Glutamatergic neuron (in vitro differentiated cells): ENCODE data around the gene HOXC12. TPM values are rescaled to one million over a fixed set of nuclear protein-coding genes. Genes with fewer than 3 reads are reported as not detected.

Source experiments
- DNase-seq: peaks from one replicate; pipeline ENCODE4 v3.0.0; 2022
- H3K27ac Mint-ChIP-seq: one replicate; pipeline ENCODE4 v1.8.0; 2020; ENCODE audit warnings: mild to moderate bottlenecking, mixed read lengths, inconsistent platforms; ENCODE audit not compliant: unreplicated experiment
- H3K27me3 Mint-ChIP-seq: one replicate; pipeline ENCODE4 v1.8.0; 2020; ENCODE audit warnings: mild to moderate bottlenecking, moderate library complexity, mixed read lengths, inconsistent platforms; ENCODE audit not compliant: unreplicated experiment
- H3K36me3 Mint-ChIP-seq: one replicate; pipeline ENCODE4 v1.8.0; 2020; ENCODE audit warnings: mild to moderate bottlenecking, mixed read lengths, inconsistent platforms; ENCODE audit not compliant: unreplicated experiment
- H3K4me1 Mint-ChIP-seq: one replicate; pipeline ENCODE4 v1.8.0; 2020; ENCODE audit warnings: mild to moderate bottlenecking, low read depth, mixed read lengths, inconsistent platforms; ENCODE audit not compliant: unreplicated experiment
- H3K4me3 Mint-ChIP-seq: one replicate; pipeline ENCODE4 v1.8.0; 2020; ENCODE audit warnings: mild to moderate bottlenecking, mixed read lengths, inconsistent platforms; ENCODE audit not compliant: unreplicated experiment
- H3K9me3 Mint-ChIP-seq: one replicate; pipeline ENCODE4 v1.8.0; 2020; ENCODE audit warnings: mild to moderate bottlenecking, moderate library complexity, mixed read lengths, inconsistent platforms; ENCODE audit not compliant: unreplicated experiment
- total RNA-seq: library from RNA; stranded (reverse); fragmentation: NEBNext Ultra II Directional; extraction: Animal tissue kit (Norgen Biotek cat#: 25700); gene quantifications from one replicate; pipeline ENCODE4 v1.2.1, GENCODE V29; 2021; ENCODE audit not compliant: unreplicated experiment
- TF ChIP-seq, protein P1 (sequence below): fragments of 200-600 bp; sonication (generic); IDR thresholded peaks from one replicate; pipeline ENCODE4 v1.5.0; 2021; ENCODE audit not compliant: partially characterized antibody, unreplicated experiment

HOXC12 gene
- total RNA-seq, 1 donor from 2014 or later: not detected

- TF ChIP-seq, protein P1, sequence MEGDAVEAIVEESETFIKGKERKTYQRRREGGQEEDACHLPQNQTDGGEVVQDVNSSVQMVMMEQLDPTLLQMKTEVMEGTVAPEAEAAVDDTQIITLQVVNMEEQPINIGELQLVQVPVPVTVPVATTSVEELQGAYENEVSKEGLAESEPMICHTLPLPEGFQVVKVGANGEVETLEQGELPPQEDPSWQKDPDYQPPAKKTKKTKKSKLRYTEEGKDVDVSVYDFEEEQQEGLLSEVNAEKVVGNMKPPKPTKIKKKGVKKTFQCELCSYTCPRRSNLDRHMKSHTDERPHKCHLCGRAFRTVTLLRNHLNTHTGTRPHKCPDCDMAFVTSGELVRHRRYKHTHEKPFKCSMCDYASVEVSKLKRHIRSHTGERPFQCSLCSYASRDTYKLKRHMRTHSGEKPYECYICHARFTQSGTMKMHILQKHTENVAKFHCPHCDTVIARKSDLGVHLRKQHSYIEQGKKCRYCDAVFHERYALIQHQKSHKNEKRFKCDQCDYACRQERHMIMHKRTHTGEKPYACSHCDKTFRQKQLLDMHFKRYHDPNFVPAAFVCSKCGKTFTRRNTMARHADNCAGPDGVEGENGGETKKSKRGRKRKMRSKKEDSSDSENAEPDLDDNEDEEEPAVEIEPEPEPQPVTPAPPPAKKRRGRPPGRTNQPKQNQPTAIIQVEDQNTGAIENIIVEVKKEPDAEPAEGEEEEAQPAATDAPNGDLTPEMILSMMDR: no peak
- peaks cover 47% of the 10 kb centered on the region for H3K27me3 Mint-ChIP-seq
These were observed 23.1 kb downstream of the HOXC12 start for GRCh38 chr12:53977596-53978445.

DNA sequence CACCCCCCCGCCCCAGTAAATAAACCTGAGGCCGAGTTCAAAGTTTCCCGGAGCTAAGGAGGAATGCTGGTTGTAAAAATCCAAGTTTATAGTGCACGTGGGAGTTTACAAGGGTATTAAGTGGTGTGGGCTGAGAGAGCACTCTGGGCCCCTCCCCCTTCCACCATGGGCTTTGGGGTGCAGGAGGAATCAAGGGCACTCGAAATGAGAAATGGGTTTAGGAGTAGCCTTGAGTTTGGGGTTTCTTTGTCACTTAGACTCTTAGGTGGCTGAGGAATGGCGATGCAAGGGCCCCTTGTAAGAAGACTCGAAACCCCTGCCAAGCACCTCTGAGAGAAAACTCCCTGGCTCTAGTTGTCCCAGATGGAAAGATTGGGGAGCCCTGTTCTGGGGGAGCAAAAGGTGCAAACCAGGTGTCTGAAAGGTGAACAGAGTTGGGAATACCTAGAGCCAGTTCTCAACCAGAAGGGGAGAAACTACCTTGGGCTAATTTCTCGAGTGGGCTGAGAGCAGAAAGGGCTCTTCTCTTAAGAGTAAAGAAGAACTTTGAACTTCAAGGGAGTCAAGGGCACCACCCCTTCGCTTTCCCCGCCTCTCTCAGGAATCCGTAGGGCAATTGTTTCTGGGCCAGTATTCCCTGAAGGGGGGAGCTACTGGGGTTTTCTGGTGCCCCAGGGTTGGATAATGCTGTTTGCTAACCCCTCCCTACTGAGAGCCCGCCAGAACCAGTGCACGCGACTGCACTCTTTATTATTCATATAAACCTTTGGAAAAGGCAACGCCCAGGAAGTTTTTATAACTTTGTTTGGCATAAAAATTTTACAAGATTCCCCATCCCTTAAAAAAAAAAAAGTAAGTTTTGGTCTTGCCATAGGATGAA is 24.0 kb downstream of the HOXC12 start:
- Mint-ChIP-seq H3K4me3 (no peak overlapping the region), H3K9me3 (peaks cover 11% of the 10 kb centered on the region), H3K27me3 (peaks cover 50% of the 10 kb centered on the region), H3K36me3 (no peaks in the 10 kb centered on the region), H3K27ac (no peak overlapping the region), H3K4me1 (no peaks in the 10 kb centered on the region)
- no peak for DNase-seq
- TF ChIP-seq, protein P1: no peak

More at GRCh38 chr12:53977596-53978445, 23.1 kb downstream of the HOXC12 start:
- Mint-ChIP-seq H3K9me3 (peaks cover 9% of the 10 kb centered on the region), H3K4me3 (no peak overlapping the region), H3K27ac (no peak overlapping the region), H3K4me1 (no peaks in the 10 kb centered on the region), H3K36me3 (no peaks in the 10 kb centered on the region)
- no peak for DNase-seq

- DNase-seq: no peak
- H3K27ac Mint-ChIP-seq: no peak overlapping the region
- TF ChIP-seq, protein P1: no peak
- peaks cover 12% of the 10 kb centered on the region for H3K9me3 Mint-ChIP-seq
- no peaks in the 10 kb centered on the region for H3K4me1 Mint-ChIP-seq
- H3K27me3 Mint-ChIP-seq: peaks cover 54% of the 10 kb centered on the region
- no peaks in the 10 kb centered on the region for H3K36me3 Mint-ChIP-seq
- H3K4me3 Mint-ChIP-seq: no peak overlapping the region
These were observed 25.6 kb downstream of the HOXC12 start for GRCh38 chr12:53980104-53980801.

- Mint-ChIP-seq H3K36me3 (no peaks in the 10 kb centered on the region), H3K4me1 (no peaks in the 10 kb centered on the region), H3K9me3 (peaks cover 12% of the 10 kb centered on the region), H3K4me3 (no peak overlapping the region), H3K27me3 (peaks cover 47% of the 10 kb centered on the region), H3K27ac (no peak overlapping the region)
- TF ChIP-seq, protein P1: no peak
- no peak for DNase-seq
These were observed 26.2 kb downstream of the HOXC12 start for GRCh38 chr12:53980802-53981496.
